ENCODE measurements around the gene EDN2.
A peak's percentile ranks its signal among the peaks of the same experiment; 100 is the strongest.

The EDN2 gene

GRCh38 chr1:41482001-41482765 lies 2.3 kb downstream of the EDN2 start:
- DNase-seq: peak; percentile 34

- no peak for DNase-seq
Measured at GRCh38 chr1:41481109-41481775, 3.2 kb downstream of the EDN2 start.

- DNase-seq: no peak
Measured at GRCh38 chr1:41480204-41481108, 4.0 kb downstream of the EDN2 start.

GRCh38 chr1:41479808-41480160 lies 4.7 kb downstream of the EDN2 start:
- DNase-seq: no peak

GRCh38 chr1:41479000-41479807 lies 5.3 kb downstream of the EDN2 start:
- DNase-seq: peak; percentile 34

GRCh38 chr1:41478118-41478748 lies 6.2 kb downstream of the EDN2 start:
- no peak for DNase-seq

- no peak for DNase-seq
Measured at GRCh38 chr1:41476807-41477361, 7.6 kb downstream of the EDN2 start.

- DNase-seq: peak; percentile 60
Measured at GRCh38 chr1:41475859-41476567, 8.5 kb downstream of the EDN2 start.

- no peak for DNase-seq
Measured at GRCh38 chr1:41475346-41475745, 9.1 kb downstream of the EDN2 start.

GRCh38 chr1:41474490-41475271 lies 9.8 kb downstream of the EDN2 start:
- DNase-seq: peak; percentile 29

- DNase-seq: no peak
Measured at GRCh38 chr1:41473738-41474362, 10.6 kb downstream of the EDN2 start.

GRCh38 chr1:41471658-41472057 lies 12.8 kb downstream of the EDN2 start:
- DNase-seq: no peak

GRCh38 chr1:41469706-41470105 lies 14.8 kb downstream of the EDN2 start:
- DNase-seq: no peak

- no peak for DNase-seq
Measured at GRCh38 chr1:41468122-41468762, 16.2 kb downstream of the EDN2 start.

GRCh38 chr1:41467673-41468072 lies 16.8 kb downstream of the EDN2 start:
- DNase-seq: no peak

- DNase-seq: no peak
Measured at GRCh38 chr1:41466146-41466545, 18.3 kb downstream of the EDN2 start.

- DNase-seq: no peak
Measured at GRCh38 chr1:41465741-41466140, 18.7 kb downstream of the EDN2 start.

GRCh38 chr1:41464885-41465284 lies 19.6 kb downstream of the EDN2 start:
- peak; percentile 55 for DNase-seq

- DNase-seq: no peak
Measured at GRCh38 chr1:41463516-41463915, 21.0 kb downstream of the EDN2 start.

GRCh38 chr1:41462680-41463004 lies 21.8 kb downstream of the EDN2 start:
- no peak for DNase-seq

Data from fibroblast of skin of right quadriceps (primary cell).